HG03135 (cell line): Measurements from ENCODE around the gene GAMT.

Experiments
- ATAC-seq: cut with Tn5 transposase; IDR thresholded peaks from one replicate; pipeline ENCODE4 v1.9.1; 2021; ENCODE audit warnings: mild to moderate bottlenecking, moderate library complexity; ENCODE audit not compliant: unreplicated experiment

The GAMT gene

DNA sequence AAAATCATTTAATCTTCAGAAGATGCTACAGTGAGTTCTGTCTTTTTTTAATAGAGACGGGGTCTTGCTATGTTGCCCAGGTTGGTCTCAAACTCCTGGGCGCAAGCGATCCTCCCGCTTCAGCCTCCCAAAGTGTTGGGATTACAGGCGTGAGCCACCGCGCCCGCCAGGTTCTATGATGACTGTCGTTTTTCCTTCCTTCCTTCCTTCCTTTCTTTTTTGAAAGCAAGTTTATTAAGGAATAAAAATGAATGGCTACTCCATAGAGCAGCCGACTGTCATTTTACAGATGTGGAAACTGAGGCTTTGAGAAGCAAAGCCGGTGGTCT is 511 bp upstream of the GAMT start:
- ATAC-seq, result no peak

DNA sequence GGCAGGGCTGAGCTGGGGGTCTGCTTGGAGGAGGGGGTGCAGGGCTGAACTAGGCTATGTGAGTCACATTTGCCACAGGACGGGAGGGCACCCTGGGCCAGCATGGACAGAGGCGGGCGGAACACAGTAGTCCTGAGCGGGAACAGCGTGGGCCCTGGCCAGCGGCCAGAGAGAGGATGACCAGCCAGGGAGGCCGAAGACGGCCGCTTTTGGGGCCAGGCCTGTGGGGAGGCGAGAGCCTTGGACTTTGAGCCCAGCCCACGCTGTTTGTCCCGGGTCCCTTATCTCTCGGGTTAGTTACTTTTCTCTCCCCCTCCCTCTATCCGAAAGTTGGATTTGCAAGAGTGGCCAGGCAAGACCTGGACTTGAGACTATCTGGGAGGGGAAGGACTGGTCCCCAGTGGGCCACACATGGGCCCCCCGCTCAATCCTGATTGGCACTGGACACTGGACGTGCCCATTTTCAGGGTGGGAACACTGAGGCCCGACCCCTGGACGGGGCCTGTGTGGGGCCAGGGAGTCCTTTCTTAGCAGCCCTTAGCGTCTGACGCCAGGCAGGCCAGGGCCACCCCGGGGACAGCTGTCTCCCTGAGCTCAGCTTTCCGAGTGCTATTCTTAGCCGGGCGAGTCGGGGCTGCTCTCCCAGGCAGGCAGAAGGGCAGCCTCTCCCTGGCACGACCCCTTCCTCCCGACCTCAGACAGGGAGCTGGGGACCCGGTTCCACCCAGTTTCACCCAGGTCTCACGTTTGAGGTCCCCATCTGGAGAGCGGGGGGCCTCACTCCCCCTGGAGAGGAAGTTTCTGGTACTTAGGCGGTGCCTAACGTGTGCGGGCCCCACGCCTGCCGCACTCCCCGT is 833 bp downstream of the GAMT start:
- no peak for ATAC-seq

DNA sequence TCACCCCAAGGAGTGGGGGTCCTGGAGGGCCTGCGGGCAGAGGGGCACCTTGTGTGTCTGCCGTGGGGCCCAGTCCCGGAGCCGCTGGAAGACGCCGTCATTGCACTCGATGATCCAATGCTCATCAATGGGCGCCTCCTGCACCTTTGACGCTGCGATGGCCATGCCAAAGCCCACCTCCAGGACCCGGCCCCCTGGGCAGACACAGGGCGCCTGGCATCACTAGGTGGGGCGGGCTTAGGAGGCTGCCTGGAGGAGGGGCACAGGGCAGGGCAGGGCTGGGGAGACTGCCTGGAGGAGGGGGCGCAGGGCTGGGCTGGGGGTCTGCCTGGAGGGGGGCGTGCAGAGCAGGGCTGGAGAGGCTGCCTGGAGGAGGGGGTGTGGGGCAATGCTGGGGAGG is 1.6 kb downstream of the GAMT start:
- ATAC-seq, result no peak

- ATAC-seq, result no peak
Measured at GRCh38 chr19:1399079-1399478, 2.3 kb downstream of the GAMT start.

DNA sequence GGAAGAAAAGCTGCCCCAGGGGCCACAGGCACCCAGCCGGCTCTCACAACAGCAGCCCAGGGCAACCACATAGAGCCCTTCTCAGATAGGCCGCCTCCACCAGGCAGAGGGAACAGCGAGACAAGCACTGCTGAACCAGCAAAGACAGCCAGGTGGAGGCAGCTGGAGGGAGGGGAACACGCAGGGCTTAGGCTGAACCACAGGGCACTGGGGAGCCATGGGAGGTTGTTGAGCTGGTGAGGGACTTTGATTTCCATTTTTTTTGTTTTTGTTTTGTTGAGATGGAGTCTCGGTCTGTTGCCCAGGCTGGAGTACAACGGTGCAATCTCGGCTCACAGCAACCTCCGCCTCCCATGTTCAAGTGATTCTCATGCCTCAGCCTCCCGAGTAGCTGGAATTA is 3.5 kb downstream of the GAMT start:
- no peak for ATAC-seq

- no peak for ATAC-seq
Measured at GRCh38 chr19:1396768-1397679, 4.3 kb downstream of the GAMT start.

DNA sequence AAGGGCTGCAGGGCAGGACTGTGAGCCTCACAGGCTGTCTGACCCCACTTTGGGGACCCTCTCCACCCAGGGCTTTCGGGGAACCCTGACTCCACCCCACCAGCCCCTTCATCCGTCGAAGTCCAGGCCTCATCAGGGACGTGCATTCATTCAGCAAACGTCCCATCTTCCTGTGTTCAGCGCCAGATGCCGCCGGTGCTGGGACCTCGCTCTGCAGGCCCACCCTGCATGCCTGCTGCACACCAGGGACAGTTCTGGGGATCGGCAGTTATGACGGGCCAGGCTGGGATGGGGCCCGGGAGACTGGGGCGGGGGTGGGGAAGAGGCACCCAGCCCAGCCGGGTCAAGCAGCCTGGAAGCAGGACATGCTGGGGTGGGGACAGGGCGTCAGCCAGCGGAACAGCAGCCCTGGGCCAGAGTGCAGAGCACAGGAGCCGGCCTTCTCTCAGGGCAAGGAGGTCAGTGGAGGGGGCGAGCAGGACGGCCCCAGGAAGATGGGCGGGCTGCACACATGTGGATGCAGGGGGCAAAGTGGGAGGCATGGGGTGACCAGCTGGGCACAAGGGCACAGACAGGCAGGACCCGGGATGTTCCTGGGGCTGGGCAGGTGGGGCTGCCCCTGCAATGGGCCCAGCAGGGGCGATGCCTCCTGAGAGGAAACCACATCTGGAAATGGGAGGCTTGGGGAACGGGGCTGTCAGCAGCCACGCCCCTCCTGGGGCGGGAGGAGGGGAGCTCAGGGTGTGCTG is 5.1 kb downstream of the GAMT start:
- no peak for ATAC-seq

- ATAC-seq, result no peak
Measured at GRCh38 chr19:1395194-1396018, 5.9 kb downstream of the GAMT start.

DNA sequence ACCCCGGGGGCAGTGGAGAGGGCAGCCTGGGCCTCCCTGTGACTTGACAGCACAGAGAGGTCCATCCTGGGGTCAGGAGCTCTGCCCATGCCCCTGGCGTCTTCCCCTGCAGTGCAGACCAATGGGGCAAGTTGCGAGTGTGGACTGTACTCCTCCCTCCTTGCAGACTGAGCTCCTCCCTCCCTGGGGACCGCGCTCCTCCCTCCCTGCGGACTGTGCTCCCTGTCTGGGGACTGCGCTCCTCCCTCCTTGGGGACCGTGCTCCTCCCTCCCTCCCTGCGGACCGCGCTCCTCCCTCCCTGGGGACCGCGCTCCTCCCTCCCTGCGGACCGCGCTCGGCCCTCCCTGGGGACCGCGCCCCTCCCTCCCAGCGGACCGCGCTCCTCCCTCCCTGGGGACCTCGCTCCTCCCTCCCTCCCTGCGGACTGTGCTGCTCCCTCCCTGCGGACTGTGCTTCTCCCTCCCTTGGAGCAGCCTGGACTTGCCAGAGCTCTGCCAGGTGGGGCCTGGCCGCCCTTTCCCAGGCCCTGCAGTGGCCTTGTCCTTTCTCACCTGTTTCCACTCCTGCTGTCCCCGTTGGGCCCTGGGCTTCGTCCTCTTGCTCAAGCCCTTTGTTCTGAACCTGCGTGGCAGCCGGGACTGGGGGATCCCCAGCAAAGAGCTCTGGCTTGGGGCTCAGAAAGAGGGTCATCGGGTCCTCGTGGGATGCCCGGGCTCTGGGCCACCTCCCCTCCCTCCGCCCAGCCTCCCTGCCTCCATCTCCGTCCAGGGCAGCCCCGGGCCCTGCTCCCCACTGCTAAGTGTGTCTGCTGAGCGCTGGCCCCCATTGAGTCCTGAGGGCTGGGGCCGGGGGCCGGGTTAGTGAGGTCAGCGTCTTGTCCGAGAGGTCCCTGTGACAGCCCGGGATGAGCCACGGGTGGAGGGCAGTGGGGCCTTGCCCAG is 6.8 kb downstream of the GAMT start:
- no peak for ATAC-seq

GRCh38 chr19:1393841-1394240 is 7.5 kb downstream of the GAMT start:
- ATAC-seq, result no peak

GRCh38 chr19:1392939-1393530 is 8.3 kb downstream of the GAMT start:
- no peak for ATAC-seq

DNA sequence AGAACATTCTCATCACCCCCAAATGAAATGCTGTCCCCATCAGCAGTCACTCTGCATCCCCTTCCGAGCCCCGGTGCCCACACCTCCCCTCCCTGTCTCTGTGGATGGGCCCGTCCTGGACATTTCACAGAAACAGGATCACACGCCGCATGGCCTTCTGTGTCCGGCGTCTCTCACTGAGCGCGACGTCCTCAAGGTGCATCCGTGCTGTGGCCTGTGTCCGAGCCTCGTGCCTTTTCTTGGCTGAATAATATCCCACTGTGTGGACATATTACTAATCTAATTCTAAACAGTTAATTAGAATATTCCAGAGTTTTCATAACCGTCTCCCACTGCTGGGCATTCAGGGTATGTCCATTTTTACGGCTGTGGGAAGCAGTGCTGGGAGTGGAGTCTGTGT is 8.9 kb downstream of the GAMT start:
- ATAC-seq, result no peak

- ATAC-seq, result no peak
Measured at GRCh38 chr19:1390890-1391423, 10.4 kb downstream of the GAMT start.

DNA sequence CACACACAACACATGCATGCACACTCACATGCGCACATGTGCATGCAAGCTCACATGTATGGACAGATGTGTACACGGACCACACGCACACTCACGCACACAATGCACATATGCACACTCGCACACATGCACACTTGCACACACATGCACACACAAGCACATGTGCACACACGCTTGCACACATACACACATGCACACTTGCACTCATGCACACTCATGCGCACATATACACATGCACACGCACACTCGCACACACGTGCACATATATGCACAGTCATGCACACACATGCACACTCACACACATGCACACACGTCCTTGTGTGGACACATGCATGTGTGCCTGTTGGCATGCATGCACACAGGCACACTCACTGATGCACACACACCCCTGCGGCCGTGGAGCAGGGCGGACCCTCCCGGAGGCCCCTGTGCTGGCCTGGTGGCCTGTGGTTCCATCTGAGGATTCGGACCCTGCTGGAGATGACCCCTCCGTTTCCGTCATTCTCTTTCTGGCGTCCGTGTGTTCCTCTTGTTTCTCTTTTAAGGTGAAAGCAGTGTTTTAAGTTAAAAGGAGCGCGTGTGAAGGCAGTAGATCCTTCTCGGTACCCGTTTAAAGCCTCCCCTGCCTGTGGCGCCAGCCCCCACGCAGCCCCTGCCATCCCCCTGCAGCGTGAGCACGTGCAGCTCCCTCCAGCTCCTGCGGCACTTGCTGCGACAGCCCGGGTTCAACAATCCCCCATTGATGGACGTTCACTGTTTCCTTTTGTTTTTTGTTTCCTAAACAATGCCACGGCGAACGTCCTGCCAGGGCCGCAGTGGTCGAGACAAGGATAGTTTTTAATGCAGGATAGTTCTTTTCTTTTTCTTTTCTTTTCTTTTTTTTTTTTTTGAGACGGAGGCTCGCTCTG is 12.1 kb downstream of the GAMT start:
- ATAC-seq, result no peak

DNA sequence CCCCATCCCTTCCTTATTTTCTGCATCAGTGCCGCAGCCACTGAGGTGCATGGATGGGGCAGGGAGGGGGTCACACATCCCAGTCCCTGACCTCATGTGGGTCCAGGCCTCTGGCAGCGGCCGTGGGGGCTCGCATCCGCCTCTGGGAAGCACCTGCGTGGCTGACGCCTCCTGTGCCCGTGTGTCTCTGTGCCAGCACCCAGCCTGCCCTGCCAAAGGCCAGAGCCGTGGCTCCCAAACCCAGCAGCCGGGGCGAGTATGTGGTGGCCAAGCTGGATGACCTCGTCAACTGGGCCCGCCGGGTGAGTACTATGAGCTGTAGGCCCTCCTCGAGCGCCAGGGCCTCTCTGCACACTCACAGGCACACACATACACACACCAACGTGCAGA is 12.7 kb downstream of the GAMT start:
- ATAC-seq, result no peak

DNA sequence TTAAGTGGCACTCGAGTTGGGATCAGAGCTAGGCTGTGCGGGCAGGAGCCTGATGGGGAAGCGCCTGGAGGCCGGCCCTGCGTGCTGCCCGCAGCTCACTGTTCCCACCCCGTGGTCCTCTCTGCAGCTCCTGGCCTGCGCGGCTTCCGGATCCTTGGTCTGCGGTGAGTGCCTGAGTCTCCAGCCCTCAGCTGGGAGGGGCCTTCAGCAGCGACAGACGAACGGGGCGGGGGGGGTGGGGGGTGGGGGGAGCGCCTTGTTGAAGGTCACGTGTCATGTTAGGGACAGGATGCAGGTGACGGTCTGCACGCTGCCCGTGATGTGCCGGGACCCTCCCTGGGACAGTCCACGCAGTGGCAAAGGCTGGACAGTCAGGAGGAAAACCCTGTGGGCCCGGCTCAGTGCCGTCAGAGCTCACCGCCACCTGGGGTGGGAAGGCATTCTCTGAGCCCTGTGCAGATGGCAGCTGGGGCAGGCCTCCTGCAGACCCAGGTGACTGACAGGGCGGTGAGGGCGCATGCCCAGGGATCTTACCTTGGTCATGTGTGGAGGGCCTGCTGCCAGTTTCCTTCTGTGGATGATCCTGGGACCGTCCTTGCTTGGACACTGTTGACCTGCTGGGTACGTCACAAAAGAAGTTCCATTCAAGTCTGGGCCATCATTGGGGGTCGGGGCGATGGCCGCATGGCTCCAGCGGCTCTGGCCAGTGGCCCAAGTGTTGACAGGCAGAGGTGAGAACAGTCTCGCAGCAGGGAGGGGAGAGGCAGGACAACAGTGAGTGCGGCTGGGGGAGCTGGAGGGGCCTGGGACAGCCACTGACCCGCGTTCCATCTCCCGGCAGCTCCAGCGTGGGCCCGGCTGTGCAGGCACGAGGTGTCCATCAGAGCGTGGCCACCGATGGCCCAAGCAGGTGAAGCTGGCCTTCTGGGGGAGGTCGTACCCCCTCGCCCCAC is 13.4 kb downstream of the GAMT start:
- no peak for ATAC-seq
